GM21825 (cell line): ENCODE data around the gene PIK3AP1.
A peak's percentile ranks its signal among the peaks of the same experiment; 100 is the strongest.

ENCODE experiments used
- ATAC-seq: cut with Tn5 transposase; IDR thresholded peaks from one replicate; pipeline ENCODE4 v1.9.1; 2021; ENCODE audit warnings: mild to moderate bottlenecking, moderate library complexity; ENCODE audit not compliant: unreplicated experiment

The PIK3AP1 gene

DNA sequence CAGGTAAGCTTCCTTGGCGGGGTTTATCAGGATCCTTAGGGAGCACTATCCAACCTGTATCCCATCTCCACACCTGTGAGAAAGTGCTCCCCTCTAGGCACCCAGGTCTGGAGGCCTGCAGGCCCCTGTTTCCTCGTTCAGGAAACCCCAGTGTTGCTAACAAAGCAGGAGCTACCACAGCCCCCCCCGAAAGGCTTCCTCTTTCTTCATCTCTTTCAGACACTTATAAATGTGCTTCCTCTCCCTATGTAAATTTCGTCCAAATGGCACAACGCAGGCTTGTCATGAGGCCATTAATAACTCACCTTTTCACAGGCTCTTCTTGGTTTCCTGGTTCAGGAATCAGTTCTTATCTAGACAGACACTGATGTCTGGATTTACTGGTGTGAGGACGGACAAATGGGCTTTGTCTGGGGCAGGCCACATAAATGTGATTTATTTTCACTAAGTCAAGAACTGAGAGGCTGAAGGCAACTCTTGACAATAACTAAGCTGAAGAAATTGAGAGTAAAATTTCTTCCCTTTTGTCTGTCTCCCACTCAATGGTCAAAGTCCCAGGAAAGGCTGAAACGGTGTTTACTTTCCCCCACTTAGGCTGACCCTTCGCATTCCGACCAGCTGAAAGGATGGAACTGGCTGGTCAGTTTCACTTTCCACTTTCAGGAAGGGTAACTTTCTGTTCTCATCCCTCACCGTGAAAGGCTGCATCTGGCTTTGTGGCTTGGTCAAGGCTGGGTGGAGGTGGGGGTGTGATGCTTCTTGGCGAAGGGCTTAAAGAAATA lies 46.8 kb downstream of the PIK3AP1 start:
- peak; percentile 60 for ATAC-seq

DNA sequence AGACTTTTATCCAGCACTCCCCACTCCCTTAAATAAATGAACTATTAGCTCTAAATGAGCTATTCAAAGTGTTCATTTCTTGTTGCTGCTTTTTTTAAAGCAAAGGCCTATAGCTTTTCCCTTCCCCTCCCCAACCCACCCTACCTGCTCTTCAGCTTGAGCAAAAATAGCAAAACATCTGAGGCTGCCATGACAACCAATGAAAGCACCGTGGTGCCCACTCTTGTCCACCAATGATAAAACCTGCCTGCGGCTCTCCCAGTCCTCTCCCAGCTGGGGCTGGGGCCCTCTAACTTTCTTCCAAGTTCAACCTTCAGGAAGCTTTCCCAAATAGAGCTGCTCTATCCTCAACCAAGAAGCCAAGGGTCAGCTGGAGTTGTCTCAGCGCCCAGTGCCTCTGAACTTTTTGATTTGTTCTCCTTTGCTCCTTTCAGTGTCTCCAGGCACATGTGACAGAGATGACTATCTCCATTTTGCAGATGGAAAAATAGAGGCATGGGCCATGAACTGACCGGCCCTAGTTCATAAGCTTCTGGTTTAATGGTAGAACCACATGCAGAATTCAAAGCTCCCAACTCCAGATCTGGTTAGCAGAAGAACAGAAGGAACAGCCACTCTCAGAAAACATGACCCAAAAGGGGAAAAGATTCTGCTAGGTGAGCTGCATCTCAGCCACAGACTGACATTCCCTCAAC lies 47.7 kb downstream of the PIK3AP1 start:
- no peak for ATAC-seq

DNA sequence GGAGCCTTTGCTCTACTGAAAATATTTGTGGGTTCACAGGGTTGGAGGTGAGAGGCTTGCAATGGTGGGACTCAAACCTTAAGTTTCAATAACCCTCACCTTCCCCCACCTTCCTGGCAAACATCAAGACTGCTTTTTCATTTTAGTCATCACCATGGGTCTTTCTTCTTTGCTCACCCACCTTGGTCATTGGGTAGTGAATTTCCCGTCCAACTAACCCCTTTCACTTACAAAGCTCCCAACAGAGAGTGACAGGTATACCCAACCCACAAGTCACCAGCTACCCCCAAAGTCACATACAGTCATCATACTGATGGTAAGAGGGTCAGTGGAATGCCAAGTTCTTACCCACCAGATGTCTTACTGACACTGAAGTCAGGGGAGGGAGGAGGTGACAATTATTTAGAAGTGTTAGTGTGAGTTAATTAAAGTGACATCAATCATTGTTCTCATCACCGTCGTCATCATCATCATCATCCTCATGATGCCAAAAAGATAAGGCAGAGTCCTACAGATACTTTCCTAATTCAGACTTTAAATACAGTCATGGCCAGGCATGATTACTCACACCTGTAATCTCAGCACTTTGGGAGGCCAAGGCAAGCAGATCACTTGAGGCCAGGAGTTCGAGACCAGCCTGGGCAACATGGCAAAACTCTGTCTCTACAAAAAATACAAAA lies 49.0 kb downstream of the PIK3AP1 start:
- ATAC-seq: no peak

DNA sequence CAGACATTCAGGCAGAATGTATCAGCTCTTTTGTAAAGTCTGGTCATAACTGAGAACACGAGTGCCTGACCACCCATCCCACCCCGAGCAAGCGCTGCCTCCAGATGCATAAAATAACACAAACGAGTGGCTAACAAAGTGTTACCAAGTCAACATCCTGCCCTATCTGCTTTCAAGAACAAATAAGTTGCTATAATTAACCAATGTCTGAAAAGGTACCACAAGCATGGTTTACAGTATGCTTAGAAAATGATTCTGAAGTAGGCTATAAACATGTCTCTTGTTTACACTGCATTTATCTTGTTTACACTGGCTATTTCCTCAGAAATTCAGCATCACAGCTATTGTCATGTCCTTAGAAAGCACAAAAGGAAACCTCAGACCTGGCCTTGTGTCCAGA lies 49.5 kb downstream of the PIK3AP1 start:
- no peak for ATAC-seq

DNA sequence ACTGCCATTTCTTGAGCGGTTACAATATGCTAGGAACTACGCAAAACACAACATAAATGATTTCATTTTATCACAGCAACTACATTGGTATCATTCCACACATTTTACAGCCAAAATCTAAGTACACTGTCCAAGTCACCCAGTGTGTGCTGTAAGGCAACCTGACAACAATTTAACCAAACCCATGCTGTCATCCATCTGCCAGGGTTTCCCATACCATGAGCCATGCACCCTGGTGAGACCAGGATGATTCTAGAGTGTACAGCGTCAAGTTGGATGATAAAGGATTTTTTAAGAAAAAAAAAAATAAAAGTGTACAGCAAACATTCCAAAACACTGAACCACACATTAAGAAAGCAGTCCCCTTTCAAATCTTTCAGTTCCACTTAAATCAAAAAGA lies 52.9 kb downstream of the PIK3AP1 start:
- no peak for ATAC-seq

DNA sequence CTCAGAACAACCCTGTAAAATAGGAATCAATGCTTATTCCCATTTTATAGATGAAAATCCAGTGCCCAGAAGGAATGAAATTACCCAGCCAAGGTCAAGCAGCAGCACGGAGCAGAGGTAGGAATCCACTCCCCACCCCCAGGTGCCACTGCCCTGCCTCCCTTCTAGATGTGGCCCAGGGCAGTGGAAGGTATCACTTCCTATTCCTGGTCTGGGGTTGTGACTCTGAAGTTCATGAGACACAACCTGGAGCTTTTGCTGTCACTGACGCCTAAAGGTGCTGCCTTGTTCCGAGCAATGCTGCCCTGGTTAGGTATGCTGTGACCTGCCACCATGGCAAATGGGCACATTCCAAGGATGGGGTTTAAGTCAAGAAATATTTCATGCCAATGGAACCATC lies 53.6 kb downstream of the PIK3AP1 start:
- ATAC-seq: no peak

DNA sequence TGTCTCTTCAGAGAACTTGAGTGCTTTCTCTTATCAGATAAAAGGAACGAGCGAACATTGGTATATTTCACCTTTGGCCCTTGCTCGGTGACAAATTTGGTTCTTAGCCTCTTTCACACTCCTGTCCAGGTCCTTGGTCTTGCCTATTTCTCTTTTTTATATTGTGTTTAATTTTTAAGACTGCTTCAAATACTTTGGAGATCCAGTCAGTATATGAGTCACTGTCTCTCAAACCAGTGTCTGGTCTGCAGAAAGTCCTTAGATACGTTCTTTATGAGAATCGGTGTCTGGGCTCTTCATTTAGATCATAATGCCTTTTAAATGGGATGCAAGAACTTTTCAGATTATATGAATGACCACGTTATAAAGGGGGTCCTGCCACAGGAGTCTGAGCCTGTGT lies 55.0 kb downstream of the PIK3AP1 start:
- ATAC-seq: no peak

DNA sequence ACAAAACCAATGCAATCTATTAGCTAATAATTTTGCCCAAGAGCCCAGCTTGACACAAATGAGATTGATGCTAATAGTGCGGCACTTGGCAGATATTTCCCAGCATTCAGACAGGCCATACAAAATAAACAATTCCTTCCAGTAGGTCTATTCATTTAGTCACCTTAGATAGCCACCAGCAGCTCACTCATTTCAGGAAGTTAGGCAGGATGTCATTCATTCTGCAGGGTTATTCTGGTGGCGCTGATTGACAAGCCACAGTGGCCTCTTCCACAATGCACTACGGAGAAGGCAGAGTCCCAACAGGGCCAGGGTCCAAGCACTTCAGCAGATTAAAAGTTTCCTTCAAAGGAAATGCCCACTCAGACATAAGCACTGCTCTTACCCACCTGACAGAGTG lies 55.8 kb downstream of the PIK3AP1 start:
- ATAC-seq: no peak

DNA sequence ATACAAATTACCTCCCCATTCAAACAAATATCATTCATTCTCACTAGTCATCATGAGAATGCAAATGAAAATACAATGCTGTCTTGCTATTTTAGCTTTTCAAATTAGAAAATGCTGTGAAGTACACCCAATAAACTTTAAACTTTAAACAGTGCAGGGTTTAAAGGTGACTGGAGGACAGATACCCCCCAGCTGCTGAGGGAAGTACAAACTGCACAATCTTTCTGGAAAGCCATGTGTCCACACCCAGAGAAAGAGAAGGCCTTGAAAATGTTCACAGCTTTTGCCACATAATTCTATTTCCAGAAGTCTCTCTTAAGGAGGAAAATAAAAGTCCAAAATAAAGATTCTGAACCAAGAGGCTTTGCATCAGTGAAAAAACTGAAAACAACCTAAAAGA lies 56.5 kb downstream of the PIK3AP1 start:
- ATAC-seq: no peak

DNA sequence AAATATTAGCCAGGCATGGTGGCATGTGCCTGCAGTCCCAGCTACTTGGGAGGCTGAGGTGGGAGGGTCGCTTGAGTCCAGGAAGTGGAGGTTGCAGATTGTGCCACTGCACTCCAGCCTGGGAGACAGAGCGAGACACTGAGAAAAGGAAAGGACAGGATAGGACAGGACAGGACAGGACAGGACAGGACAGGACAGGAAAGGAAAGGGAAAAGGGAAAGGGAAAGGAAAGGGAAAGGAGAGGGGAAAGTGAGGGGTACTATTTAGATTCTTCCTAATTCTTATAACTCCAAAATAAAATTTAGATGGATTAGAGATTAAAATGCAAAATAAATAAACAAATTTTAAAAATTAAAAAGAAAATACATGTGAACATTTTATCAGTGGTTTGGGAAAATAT lies 58.7 kb downstream of the PIK3AP1 start:
- ATAC-seq: no peak

DNA sequence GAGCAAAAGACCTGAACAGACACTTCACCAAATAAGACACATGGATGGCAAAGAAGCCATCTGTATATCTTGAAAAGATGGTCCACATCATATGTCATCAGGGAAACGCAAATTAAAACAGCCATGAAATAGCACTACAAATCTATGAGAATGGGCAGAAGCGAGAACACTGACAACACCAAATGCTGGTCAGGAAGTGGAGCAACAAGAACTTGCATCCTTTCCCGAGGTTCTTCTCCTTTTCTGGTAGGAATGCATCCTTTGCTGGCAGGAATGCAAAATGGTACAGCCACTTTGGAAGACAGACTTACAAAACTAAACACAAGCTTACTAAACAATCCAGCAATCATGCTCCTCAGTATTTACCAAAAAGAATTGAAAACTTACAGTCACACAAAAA lies 60.0 kb downstream of the PIK3AP1 start:
- ATAC-seq: no peak

DNA sequence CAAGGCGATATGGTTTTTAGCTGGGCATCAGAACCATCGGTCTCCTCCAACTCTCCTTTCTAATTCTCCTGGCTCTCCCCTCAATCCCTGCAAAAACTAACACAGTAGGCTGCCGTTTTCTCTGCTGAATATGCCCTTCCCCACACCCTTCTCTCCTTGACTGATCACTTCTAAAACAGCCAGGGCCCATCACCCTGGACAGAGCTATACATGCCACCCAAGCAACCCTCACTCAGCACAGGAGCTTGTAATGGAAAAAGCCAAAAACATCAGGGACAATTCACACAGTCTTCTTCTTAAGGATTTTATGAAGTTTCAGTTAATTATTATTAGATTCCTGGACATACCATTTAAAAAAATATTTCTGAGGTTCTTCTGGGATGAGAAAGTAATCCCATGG lies 61.5 kb downstream of the PIK3AP1 start:
- no peak for ATAC-seq

DNA sequence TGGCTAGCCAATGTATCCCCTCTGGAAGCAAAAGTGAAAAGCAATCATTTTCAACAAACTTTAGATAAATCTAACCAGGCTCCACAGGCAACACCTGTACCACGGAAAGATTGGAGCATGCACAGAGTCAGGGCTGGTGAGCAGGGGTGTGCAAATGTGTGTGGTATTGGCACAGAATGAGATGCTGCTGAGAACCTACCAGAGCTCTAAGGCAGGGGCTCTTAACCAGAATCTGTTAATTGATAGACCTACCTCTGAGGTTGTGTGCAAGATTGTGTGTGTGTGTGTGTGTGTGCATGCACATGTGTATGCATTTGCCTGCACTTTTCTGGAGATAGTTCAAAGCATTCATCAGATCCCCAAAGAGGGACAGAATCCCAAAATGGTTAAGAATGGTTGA lies 62.9 kb downstream of the PIK3AP1 start:
- ATAC-seq: no peak

DNA sequence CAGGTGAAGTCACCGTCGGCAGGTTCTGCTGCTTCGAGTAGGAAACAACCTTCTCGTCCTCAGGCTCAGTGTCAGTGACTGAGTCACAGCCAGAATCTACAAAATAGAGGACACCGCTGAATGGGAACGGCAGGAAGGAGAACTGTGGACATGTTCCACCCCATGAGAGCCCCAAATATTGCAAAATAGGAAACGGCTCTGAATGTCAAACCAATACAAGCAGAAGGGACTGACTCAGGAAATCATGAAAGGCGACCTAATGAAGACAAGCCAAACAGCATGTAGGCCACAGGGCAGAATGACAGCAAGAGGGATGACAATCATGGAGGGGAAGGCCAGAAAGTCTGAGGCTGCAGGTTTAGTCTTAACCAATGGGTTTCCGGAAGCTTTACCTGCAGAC lies 63.5 kb downstream of the PIK3AP1 start:
- no peak for ATAC-seq

DNA sequence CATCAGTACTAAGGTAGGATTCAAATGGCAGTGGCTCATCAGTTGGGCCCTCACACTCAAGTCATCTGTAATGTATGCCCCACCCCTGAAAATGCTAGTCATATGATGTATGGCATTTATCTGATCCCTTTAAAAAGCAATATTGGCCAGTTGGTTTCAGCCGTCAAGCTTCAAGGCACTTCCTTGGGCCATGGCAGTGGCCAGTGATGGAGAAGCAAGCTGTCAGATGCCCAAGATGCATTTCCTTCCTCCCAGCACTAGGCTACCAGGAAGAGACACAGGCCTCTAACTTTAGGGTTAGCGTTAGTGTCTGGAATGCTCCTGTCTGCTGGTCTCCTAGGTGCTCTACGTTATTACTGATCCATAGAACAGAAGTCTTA lies 64.1 kb downstream of the PIK3AP1 start:
- ATAC-seq: no peak

DNA sequence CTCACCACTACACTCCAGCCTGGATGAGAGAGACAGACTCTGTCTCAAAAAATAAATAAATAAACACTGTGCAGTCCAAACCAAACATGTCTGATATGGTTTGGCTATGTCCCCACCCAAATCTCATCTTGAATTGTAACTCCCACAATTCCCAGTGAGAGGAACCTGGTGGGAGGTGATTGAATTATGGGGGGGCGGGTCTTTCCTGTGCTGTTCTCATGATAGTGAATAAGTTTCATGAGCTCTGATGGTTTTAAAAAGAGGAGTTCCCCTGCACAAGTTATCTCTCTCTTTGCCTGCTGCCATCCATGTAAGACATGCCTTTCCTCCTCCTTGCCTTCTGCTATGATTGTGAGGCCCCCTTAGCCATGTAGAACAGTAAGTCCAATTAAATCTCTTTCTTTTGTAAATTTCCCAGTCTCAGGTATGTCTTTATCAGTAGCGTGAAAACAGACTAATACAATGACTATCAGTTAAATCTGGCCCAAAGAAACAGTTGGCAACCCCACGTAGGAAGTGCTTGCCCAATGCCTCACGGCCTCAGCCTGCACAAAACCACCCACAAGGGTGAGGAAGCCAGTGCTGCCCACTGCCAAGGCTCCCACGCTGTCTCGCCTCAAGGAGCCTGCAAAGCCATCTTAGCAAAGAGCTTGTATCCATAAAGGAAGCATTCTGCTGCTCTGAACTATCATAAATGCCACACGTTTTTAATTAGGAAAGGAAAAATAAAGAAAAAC lies 64.7 kb downstream of the PIK3AP1 start:
- ATAC-seq: no peak

DNA sequence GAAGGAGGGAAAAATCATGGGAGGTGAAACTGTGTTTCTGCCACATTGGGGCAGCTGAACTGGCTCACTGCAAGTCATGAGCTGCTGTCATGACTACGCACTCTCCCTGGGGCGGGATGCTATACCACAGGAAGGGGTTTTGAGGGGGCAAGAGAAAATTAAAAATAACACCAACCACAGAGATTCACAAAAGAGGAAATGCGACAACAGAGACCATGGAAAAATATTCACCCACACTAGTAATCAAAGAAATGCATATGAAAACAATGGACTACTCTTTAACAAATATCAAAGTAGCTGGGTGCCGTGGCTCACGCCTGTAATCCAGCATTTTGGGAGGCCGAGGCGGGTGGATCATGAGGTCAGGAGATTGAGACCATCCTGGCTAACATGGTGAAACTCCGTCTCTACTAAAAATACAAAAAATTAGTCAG lies 68.3 kb downstream of the PIK3AP1 start:
- peak; percentile 70 for ATAC-seq

DNA sequence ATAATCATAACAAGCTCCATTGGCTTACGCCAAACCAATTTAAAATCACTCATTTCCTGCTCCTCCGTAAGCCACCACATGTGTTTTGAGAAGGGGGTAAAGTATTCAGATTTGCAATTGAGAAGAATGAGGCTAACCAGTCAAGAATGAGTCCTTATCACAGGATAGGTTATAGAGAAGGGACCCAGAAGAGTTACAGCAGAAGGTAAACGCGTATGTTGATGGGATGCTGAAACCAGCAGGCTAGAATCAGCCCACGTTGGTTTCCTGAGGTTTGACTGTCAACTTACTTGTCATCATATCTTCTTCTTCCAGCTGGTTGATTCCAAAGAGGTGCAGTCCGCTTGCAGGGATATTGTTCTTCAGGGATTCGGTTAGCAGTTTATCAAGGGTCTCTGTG lies 69.4 kb downstream of the PIK3AP1 start:
- no peak for ATAC-seq

DNA sequence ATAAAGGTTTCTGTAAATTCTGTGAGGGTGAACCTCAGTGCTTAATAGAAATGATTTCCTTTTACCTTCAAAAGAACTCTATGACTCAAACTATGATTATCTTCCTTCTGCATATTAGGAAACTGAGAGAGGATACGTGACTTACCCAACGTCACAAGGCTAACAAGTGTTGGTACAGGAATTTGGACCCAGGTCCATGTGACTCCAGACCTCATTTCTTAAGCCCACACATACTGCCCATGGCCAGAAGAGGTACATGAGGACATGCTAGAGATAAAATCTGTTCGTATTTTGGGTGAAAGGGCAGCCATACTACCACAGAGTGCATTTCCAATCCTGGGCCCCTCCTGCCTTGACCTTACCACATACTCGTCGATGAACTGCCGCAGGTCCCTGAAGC lies 72.0 kb downstream of the PIK3AP1 start:
- ATAC-seq: no peak

DNA sequence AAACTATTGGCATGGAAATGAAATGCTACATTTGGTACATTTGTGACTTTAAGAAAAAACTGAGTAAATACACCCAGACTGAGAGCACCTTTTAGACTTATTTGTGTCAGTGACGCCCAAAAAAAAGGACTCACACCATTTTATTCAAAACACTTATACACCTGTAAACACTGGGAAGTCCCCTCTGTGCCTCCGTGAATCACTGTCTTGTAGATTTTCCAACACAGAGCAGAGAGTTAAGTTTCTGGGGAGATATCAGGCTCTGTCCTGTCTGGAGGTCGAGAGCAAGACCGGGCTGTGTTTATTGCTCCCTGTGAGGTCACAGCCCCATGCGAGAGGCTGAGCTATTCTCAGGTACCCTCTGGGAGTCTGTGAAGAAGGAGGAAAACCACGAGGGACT lies 72.8 kb downstream of the PIK3AP1 start:
- no peak for ATAC-seq

DNA sequence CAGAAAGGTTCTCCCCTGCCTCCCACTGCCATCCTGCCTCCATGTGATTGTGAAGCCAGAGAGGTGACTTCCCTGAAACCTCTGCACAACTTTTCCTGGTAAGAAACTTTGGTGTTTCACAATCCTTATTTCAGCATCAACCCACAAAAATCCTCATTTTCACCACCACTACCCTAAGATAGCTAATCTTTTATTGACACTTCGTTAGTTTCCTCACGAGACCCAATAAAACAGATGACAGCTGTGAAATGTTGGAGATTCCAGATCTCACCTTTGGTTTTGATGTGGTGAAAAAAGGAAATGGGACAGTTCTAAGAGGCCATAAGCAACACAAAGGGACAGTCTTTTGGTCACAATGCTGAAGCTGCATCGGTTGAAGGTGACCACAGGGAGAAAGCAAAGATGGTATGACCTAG lies 73.6 kb downstream of the PIK3AP1 start:
- ATAC-seq: no peak
